H1 (cell line): ENCODE results near the gene MACROD2. TPM values are rescaled to one million over a fixed set of nuclear protein-coding genes. Genes with fewer than 3 reads are reported as not detected.

Experiments
- CTCF ChIA-PET: fragments of 300-600 bp; sonication (Branson Sonifier 250); formaldehyde crosslinking; loops from one replicate; lab custom pipeline; 2021; ENCODE audit not compliant: partially characterized antibody; lab: Charles Lee
- POLR2A ChIA-PET: fragments of 300-600 bp; sonication (Branson Sonifier 250); formaldehyde crosslinking; loops from one replicate; lab custom pipeline; 2021; ENCODE audit warnings: inconsistent platforms; ENCODE audit not compliant: partially characterized antibody; lab: Charles Lee
- DNase-seq, 2 experiments: peaks; one replicate each; pipeline versions ENCODE4 v3.0.0 to v3.0.0-alpha.2; 2010 to 2022; ENCODE audit warnings: low spot score in 2 of 2, low read depth in 1 of 2, mixed read lengths in 1 of 2
- FAIRE-seq: peaks from 2 replicates; lab custom pipeline; 2011; peaks lifted over from hg19 to GRCh38; lab: Jason Lieb, UNC
- H2AFZ ChIP-seq: 2 replicates; pipeline ENCODE4 v1.8.1; 2012; ENCODE audit warnings: low read length, inconsistent platforms
- H2AK5ac ChIP-seq: 2 replicates; pipeline ENCODE4 v1.6.1; 2013; ENCODE audit warnings: low read depth, low read length
- H2BK120ac ChIP-seq: replicated peaks from 2 replicates; pipeline ENCODE3; 2013; ENCODE audit warnings: low read depth, low read length, inconsistent platforms
- H2BK12ac ChIP-seq: 2 replicates; pipeline ENCODE4 v1.6.1; 2013; ENCODE audit warnings: low read depth, low read length
- H2BK15ac ChIP-seq: 2 replicates; pipeline ENCODE4 v1.6.1; 2013; ENCODE audit warnings: low read length
- H2BK20ac ChIP-seq: 2 replicates; pipeline ENCODE4 v1.6.1; 2013; ENCODE audit warnings: low read length
- H2BK5ac ChIP-seq: 2 replicates; pipeline ENCODE4 v1.6.1; 2013; ENCODE audit warnings: low read depth, low read length
- H3K14ac ChIP-seq: 2 replicates; pipeline ENCODE4 v1.6.1; 2013; ENCODE audit warnings: inconsistent platforms; ENCODE audit not compliant: insufficient read length
- H3K18ac ChIP-seq: 2 replicates; pipeline ENCODE4 v1.6.1; 2013; ENCODE audit warnings: low read length; ENCODE audit errors: extremely low read depth
- H3K23ac ChIP-seq: 2 replicates; pipeline ENCODE4 v1.6.1; 2013; ENCODE audit warnings: inconsistent platforms; ENCODE audit not compliant: insufficient read length
- H3K23me2 ChIP-seq: 2 replicates; pipeline ENCODE4 v1.6.1; 2013; ENCODE audit warnings: low read depth, low read length
- H3K27ac ChIP-seq: 2 replicates; pipeline ENCODE4 v1.6.1; 2011; ENCODE audit warnings: low read depth, low read length, inconsistent platforms
- H3K27me3 ChIP-seq, 4 experiments: replicated peaks in 1 of 4; 1 replicate in 1 of 4; 2 replicates in 3 of 4; pipeline versions ENCODE4 v1.6.1 to v1.8.1; 2011 to 2013; ENCODE audit warnings: low read length in 3 of 4, mild to moderate bottlenecking in 3 of 4, inconsistent platforms in 2 of 4, mixed read lengths in 2 of 4, moderate library complexity in 1 of 4; ENCODE audit not compliant: control insufficient read depth in 3 of 4, insufficient read depth in 3 of 4; ENCODE audit errors: extremely low read depth in 1 of 4
- H3K36me3 ChIP-seq, 4 experiments: 2 replicates each; pipeline versions ENCODE4 v1.6.1 to v1.8.1; 2011 to 2013; ENCODE audit warnings: mild to moderate bottlenecking in 4 of 4, low read length in 3 of 4, moderate library complexity in 2 of 4, control low read depth in 1 of 4, inconsistent platforms in 1 of 4; ENCODE audit not compliant: insufficient read depth in 4 of 4, control insufficient read depth in 2 of 4
- H3K4ac ChIP-seq: replicated peaks from 2 replicates; pipeline ENCODE3; 2013; ENCODE audit warnings: low read length, low read depth, mixed read lengths, inconsistent platforms; ENCODE audit not compliant: insufficient read length
- H3K4me1 ChIP-seq, 4 experiments: replicated peaks in 1 of 4; 1 replicate in 1 of 4; 2 replicates in 3 of 4; pipeline versions ENCODE4 v1.6.1 to v1.8.1; 2011 to 2013; ENCODE audit warnings: low read length in 3 of 4, inconsistent platforms in 2 of 4, mixed read lengths in 1 of 4; ENCODE audit not compliant: insufficient read depth in 4 of 4, control insufficient read depth in 3 of 4
- H3K4me2 ChIP-seq, 2 experiments: 2 replicates each; pipeline versions ENCODE4 v1.6.1 to v1.8.1; 2011 to 2013; ENCODE audit warnings: low read depth in 2 of 2, low read length in 2 of 2, control low read depth in 1 of 2, inconsistent platforms in 1 of 2, mild to moderate bottlenecking in 1 of 2; ENCODE audit not compliant: insufficient read depth in 1 of 2
- H3K4me3 ChIP-seq, 4 experiments: fragments of 200-600, 300-600 bp in 1 of 4; sonication (generic), shearing (Covaris generic), sonication (Bioruptor Twin) in 1 of 4; 2 replicates each; pipeline versions ENCODE4 v1.5.1 to v1.8.1; 2011 to 2016; ENCODE audit warnings: low read length in 4 of 4, low read depth in 3 of 4, control low read depth in 2 of 4, inconsistent platforms in 2 of 4, mild to moderate bottlenecking in 2 of 4, mixed read lengths in 1 of 4, moderate library complexity in 1 of 4; ENCODE audit not compliant: insufficient read depth in 2 of 4; ENCODE audit errors: extremely low read depth in 1 of 4
- H3K56ac ChIP-seq: replicated peaks from 2 replicates; pipeline ENCODE3; 2013; ENCODE audit warnings: low read depth, mild to moderate bottlenecking, mixed read lengths, low read length, inconsistent platforms; ENCODE audit not compliant: insufficient read length
- H3K79me1 ChIP-seq: 2 replicates; pipeline ENCODE4 v1.6.1; 2013; ENCODE audit warnings: low read depth, low read length, control low read depth
- H3K79me2 ChIP-seq, 2 experiments: 2 replicates each; pipeline versions ENCODE4 v1.6.1 to v1.8.1; 2012 to 2013; ENCODE audit warnings: low read length in 2 of 2, mild to moderate bottlenecking in 2 of 2, inconsistent platforms in 1 of 2; ENCODE audit not compliant: insufficient read depth in 2 of 2, control insufficient read depth in 1 of 2
- H3K9ac ChIP-seq, 4 experiments: replicated peaks in 1 of 4; 1 replicate in 1 of 4; 2 replicates in 3 of 4; pipeline versions ENCODE4 v1.6.1 to v1.8.1; 2011 to 2013; ENCODE audit warnings: low read depth in 3 of 4, low read length in 3 of 4, control low read depth in 2 of 4, mild to moderate bottlenecking in 2 of 4, moderate library complexity in 2 of 4, inconsistent platforms in 1 of 4; ENCODE audit errors: extremely low read depth in 1 of 4
- H3K9me3 ChIP-seq, 2 experiments: 2 replicates each; pipeline versions ENCODE4 v1.6.1 to v1.8.1; 2012 to 2013; ENCODE audit warnings: mild to moderate bottlenecking in 2 of 2, moderate library complexity in 2 of 2, control low read depth in 1 of 2, inconsistent platforms in 1 of 2, low read depth in 1 of 2, low read length in 1 of 2, mixed read lengths in 1 of 2; ENCODE audit not compliant: insufficient read depth in 2 of 2
- H4K20me1 ChIP-seq, 2 experiments: replicated peaks in 1 of 2; 2 replicates each; pipeline versions ENCODE3 to v1.8.1; 2011 to 2013; ENCODE audit warnings: inconsistent platforms in 2 of 2, low read length in 2 of 2, mild to moderate bottlenecking in 1 of 2; ENCODE audit not compliant: insufficient read depth in 2 of 2, control insufficient read depth in 1 of 2
- H4K5ac ChIP-seq: 2 replicates; pipeline ENCODE4 v1.6.1; 2013; ENCODE audit warnings: low read length, low read depth, mixed read lengths, inconsistent platforms; ENCODE audit not compliant: insufficient read length
- H4K8ac ChIP-seq: 2 replicates; pipeline ENCODE4 v1.8.0; 2013; ENCODE audit warnings: mild to moderate bottlenecking, moderate library complexity, low read length, inconsistent platforms; ENCODE audit not compliant: insufficient read depth; ENCODE audit errors: extremely low read depth
- H4K91ac ChIP-seq: replicated peaks from 2 replicates; pipeline ENCODE3; 2013; ENCODE audit warnings: low read length, mixed read lengths, inconsistent platforms; ENCODE audit not compliant: insufficient read length
- CTBP2 ChIP-seq: IDR thresholded peaks from 2 replicates; pipeline ENCODE4 v1.7.0; 2011; ENCODE audit warnings: borderline replicate concordance, mild to moderate bottlenecking, moderate library complexity, mixed read lengths, low read length; ENCODE audit not compliant: insufficient read depth, insufficient read length
- FOSL1 ChIP-seq: IDR thresholded peaks from 2 replicates; pipeline ENCODE4 v1.6.1; 2011; ENCODE audit warnings: mild to moderate bottlenecking, low read depth, low read length, moderate library complexity; ENCODE audit not compliant: insufficient read depth
- HDAC2 ChIP-seq, 2 experiments: fragments of 300-600 bp in 1 of 2; sonication (generic) in 1 of 2; IDR thresholded peaks; 2 replicates each; pipeline ENCODE4 v1.6.1; 2011 to 2012; ENCODE audit warnings: low read depth in 2 of 2, low read length in 2 of 2, mild to moderate bottlenecking in 2 of 2, moderate library complexity in 2 of 2, borderline replicate concordance in 1 of 2, inconsistent platforms in 1 of 2
- NANOG ChIP-seq: IDR thresholded peaks from 2 replicates; pipeline ENCODE4 v1.6.1; 2011; ENCODE audit warnings: low read length, low read depth, mild to moderate bottlenecking, inconsistent platforms; ENCODE audit not compliant: insufficient read depth, poor library complexity, severe bottlenecking
- RAD21 ChIP-seq, 2 experiments: IDR thresholded peaks in 1 of 2; conservative IDR thresholded peaks in 1 of 2; 2 replicates each; pipeline ENCODE4 v1.6.1; 2011; ENCODE audit warnings: low read depth in 2 of 2, low read length in 2 of 2, improper control_type of control experiment in 1 of 2, inconsistent platforms in 1 of 2, mild to moderate bottlenecking in 1 of 2, moderate library complexity in 1 of 2
- SRF ChIP-seq: IDR thresholded peaks from 2 replicates; pipeline ENCODE4 v1.6.1; 2011; ENCODE audit warnings: mild to moderate bottlenecking, low read depth, low read length, moderate library complexity
- WGBS, 2 experiments: shearing (Covaris generic) in 1 of 2; methylation state at CpG; one replicate each; pipeline versions ENCODE4 v1.1.6 to v1.1.7; 2013 to 2015; ENCODE audit warnings: low lambda C conversion rate in 2 of 2, mixed read lengths in 2 of 2, inconsistent platforms in 1 of 2, low coverage in 1 of 2, missing lambda C conversion rate in 1 of 2; ENCODE audit not compliant: insufficient replicate concordance in 2 of 2, insufficient coverage in 1 of 2, insufficient read length in 1 of 2; ENCODE audit errors: extremely low coverage in 1 of 2, missing lambda C conversion rate in 1 of 2; 5-methylcytosine and 5-hydroxymethylcytosine counted together
- polyA plus RNA-seq, 7 experiments: library from polyadenylated mRNA; depleted of rRNA in 3 of 7; stranded (reverse) in 5 of 7; unstranded in 2 of 7; fragments of >200 nt in 5 of 7; fragments of 200-250 nt in 2 of 7; gene quantifications; 1 replicate in 5 of 7; 2 replicates in 1 of 7; 4 replicates in 1 of 7; pipeline versions ENCODE4 v1.2.1 to v1.2.3, GENCODE V29; 2011 to 2013; ENCODE audit warnings: missing spikeins in 2 of 7, mixed read lengths in 2 of 7
- total RNA-seq: library from RNA; stranded (reverse); fragmentation: NEBNext Ultra II Directional; extraction: Animal tissue kit (Norgen Biotek cat#: 25700); gene quantifications from 2 replicates; pipeline ENCODE4 v1.2.1, GENCODE V29; 2021
- TF ChIP-seq, protein P1 (sequence below): IDR thresholded peaks from 2 replicates; pipeline ENCODE4 v1.6.1; 2012; ENCODE audit warnings: inconsistent platforms
- TF ChIP-seq, protein P2 (sequence below): IDR thresholded peaks from 2 replicates; pipeline ENCODE4 v1.6.1; 2012; ENCODE audit warnings: low read length, inconsistent platforms

The MACROD2 gene
- total and polyA plus RNA-seq, 2 of the 8 experiments (the other 6 are each of a cell fraction or from before 2014, with no cell fraction given): 0.70 to 3.9 TPM

DNA sequence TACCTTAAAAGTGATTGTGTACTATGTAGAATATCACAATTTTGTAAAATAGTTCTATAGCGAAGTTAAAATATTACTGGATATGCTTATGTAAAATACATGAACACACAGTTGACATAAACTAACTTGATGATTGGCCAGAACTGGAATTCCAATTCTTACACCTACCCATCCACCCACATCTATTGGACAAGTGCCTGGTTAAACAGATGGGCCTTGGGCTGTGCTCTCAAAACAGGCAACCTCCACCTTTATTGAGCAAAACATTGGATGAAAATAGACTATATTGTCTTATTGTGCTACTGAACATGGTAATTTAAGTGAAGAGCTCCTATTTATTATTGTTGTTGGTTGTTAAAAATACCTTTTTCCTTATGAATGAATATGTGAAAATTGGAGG is 496.1 kb downstream of the MACROD2 start:
- Histone ChIP-seq H3K79me2 (no peaks in the 10 kb centered on the region), H4K5ac (no peak overlapping the region), H2BK20ac (no peak overlapping the region), H4K20me1 (no peaks in the 10 kb centered on the region), H2BK15ac (no peak overlapping the region), H3K18ac (no peak overlapping the region), H3K4me1 (no peaks in the 10 kb centered on the region), H3K27me3 (no peaks in the 10 kb centered on the region), H3K23me2 (no peaks in the 10 kb centered on the region), H2BK120ac (no peak overlapping the region), H3K56ac (no peak overlapping the region), H3K36me3 (no peaks in the 10 kb centered on the region), H4K8ac (no peak overlapping the region), H2AK5ac (no peak overlapping the region), H3K4ac (no peak overlapping the region), H3K14ac (no peak overlapping the region), H2AFZ (no peak overlapping the region), H4K91ac (no peak overlapping the region), H3K4me3 (no peak overlapping the region), H3K4me2 (no peak overlapping the region), H2BK12ac (no peak overlapping the region), H3K27ac (no peak overlapping the region), H2BK5ac (no peak overlapping the region), H3K79me1 (no peaks in the 10 kb centered on the region), H3K23ac (no peak overlapping the region), H3K9me3 (no peaks in the 10 kb centered on the region), H3K9ac (no peak overlapping the region)
- DNase-seq (no peak), FAIRE-seq (no peak)
- whole genome bisulfite sequencing, 2 experiments: 86% methylated on average over 1 of the region's 1 CpG; no CpG with 5 or more reads in 1 of the 2 experiments
- POLR2A ChIA-PET: no interaction called here
- CTCF ChIA-PET: interaction anchor here (0.6 kb wide), 1 partner anchor 813 kb away, joined by 3 read pairs; no protein-coding TSS in a partner anchor
- no peak for TF ChIP-seq NANOG
- no peak for TF ChIP-seq SRF
- no peak for TF ChIP-seq CTBP2
- TF ChIP-seq FOSL1: no peak
- TF ChIP-seq, protein P1, sequence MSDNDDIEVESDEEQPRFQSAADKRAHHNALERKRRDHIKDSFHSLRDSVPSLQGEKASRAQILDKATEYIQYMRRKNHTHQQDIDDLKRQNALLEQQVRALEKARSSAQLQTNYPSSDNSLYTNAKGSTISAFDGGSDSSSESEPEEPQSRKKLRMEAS: no peak
- TF ChIP-seq, protein P2, sequence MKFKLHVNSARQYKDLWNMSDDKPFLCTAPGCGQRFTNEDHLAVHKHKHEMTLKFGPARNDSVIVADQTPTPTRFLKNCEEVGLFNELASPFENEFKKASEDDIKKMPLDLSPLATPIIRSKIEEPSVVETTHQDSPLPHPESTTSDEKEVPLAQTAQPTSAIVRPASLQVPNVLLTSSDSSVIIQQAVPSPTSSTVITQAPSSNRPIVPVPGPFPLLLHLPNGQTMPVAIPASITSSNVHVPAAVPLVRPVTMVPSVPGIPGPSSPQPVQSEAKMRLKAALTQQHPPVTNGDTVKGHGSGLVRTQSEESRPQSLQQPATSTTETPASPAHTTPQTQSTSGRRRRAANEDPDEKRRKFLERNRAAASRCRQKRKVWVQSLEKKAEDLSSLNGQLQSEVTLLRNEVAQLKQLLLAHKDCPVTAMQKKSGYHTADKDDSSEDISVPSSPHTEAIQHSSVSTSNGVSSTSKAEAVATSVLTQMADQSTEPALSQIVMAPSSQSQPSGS: no peak
- TF ChIP-seq HDAC2 (IDR thresholded peaks at IDR 0.05; ENCODE audit: borderline replicate concordance in 1 of 2, low read depth in 2 of 2, low read length in 2 of 2): no peak
- TF ChIP-seq RAD21 (IDR thresholded peaks at IDR 0.05 in 1 of 2, conservative IDR thresholded peaks at IDR 0.05 in 1 of 2; ENCODE audit: low read depth in 2 of 2, low read length in 2 of 2): no peak
